H1 (cell line): Measurements from ENCODE around the gene GPER1. TPM values are rescaled to one million over a fixed set of nuclear protein-coding genes. Genes with fewer than 3 reads are reported as not detected.

Experiments
- CTCF ChIA-PET: fragments of 300-600 bp; sonication (Branson Sonifier 250); formaldehyde crosslinking; loops from one replicate; lab custom pipeline; 2021; ENCODE audit not compliant: partially characterized antibody; lab: Charles Lee
- POLR2A ChIA-PET: fragments of 300-600 bp; sonication (Branson Sonifier 250); formaldehyde crosslinking; loops from one replicate; lab custom pipeline; 2021; ENCODE audit warnings: inconsistent platforms; ENCODE audit not compliant: partially characterized antibody; lab: Charles Lee
- DNase-seq, 2 experiments: peaks; one replicate each; pipeline versions ENCODE4 v3.0.0 to v3.0.0-alpha.2; 2010 to 2022; ENCODE audit warnings: low spot score in 2 of 2, low read depth in 1 of 2, mixed read lengths in 1 of 2
- FAIRE-seq: peaks from 2 replicates; lab custom pipeline; 2011; peaks lifted over from hg19 to GRCh38; lab: Jason Lieb, UNC
- H2AFZ ChIP-seq: 2 replicates; pipeline ENCODE4 v1.8.1; 2012; ENCODE audit warnings: low read length, inconsistent platforms
- H2AK5ac ChIP-seq: 2 replicates; pipeline ENCODE4 v1.6.1; 2013; ENCODE audit warnings: low read depth, low read length
- H2BK120ac ChIP-seq: replicated peaks from 2 replicates; pipeline ENCODE3; 2013; ENCODE audit warnings: low read depth, low read length, inconsistent platforms
- H2BK12ac ChIP-seq: 2 replicates; pipeline ENCODE4 v1.6.1; 2013; ENCODE audit warnings: low read depth, low read length
- H2BK15ac ChIP-seq: 2 replicates; pipeline ENCODE4 v1.6.1; 2013; ENCODE audit warnings: low read length
- H2BK20ac ChIP-seq: 2 replicates; pipeline ENCODE4 v1.6.1; 2013; ENCODE audit warnings: low read length
- H2BK5ac ChIP-seq: 2 replicates; pipeline ENCODE4 v1.6.1; 2013; ENCODE audit warnings: low read depth, low read length
- H3K14ac ChIP-seq: 2 replicates; pipeline ENCODE4 v1.6.1; 2013; ENCODE audit warnings: inconsistent platforms; ENCODE audit not compliant: insufficient read length
- H3K18ac ChIP-seq: 2 replicates; pipeline ENCODE4 v1.6.1; 2013; ENCODE audit warnings: low read length; ENCODE audit errors: extremely low read depth
- H3K23ac ChIP-seq: 2 replicates; pipeline ENCODE4 v1.6.1; 2013; ENCODE audit warnings: inconsistent platforms; ENCODE audit not compliant: insufficient read length
- H3K23me2 ChIP-seq: 2 replicates; pipeline ENCODE4 v1.6.1; 2013; ENCODE audit warnings: low read depth, low read length
- H3K27ac ChIP-seq: 2 replicates; pipeline ENCODE4 v1.6.1; 2011; ENCODE audit warnings: low read depth, low read length, inconsistent platforms
- H3K27me3 ChIP-seq, 4 experiments: replicated peaks in 1 of 4; 1 replicate in 1 of 4; 2 replicates in 3 of 4; pipeline versions ENCODE4 v1.6.1 to v1.8.1; 2011 to 2013; ENCODE audit warnings: low read length in 3 of 4, mild to moderate bottlenecking in 3 of 4, inconsistent platforms in 2 of 4, mixed read lengths in 2 of 4, moderate library complexity in 1 of 4; ENCODE audit not compliant: control insufficient read depth in 3 of 4, insufficient read depth in 3 of 4; ENCODE audit errors: extremely low read depth in 1 of 4
- H3K36me3 ChIP-seq, 4 experiments: 2 replicates each; pipeline versions ENCODE4 v1.6.1 to v1.8.1; 2011 to 2013; ENCODE audit warnings: mild to moderate bottlenecking in 4 of 4, low read length in 3 of 4, moderate library complexity in 2 of 4, control low read depth in 1 of 4, inconsistent platforms in 1 of 4; ENCODE audit not compliant: insufficient read depth in 4 of 4, control insufficient read depth in 2 of 4
- H3K4ac ChIP-seq: replicated peaks from 2 replicates; pipeline ENCODE3; 2013; ENCODE audit warnings: low read length, low read depth, mixed read lengths, inconsistent platforms; ENCODE audit not compliant: insufficient read length
- H3K4me1 ChIP-seq, 4 experiments: replicated peaks in 1 of 4; 1 replicate in 1 of 4; 2 replicates in 3 of 4; pipeline versions ENCODE4 v1.6.1 to v1.8.1; 2011 to 2013; ENCODE audit warnings: low read length in 3 of 4, inconsistent platforms in 2 of 4, mixed read lengths in 1 of 4; ENCODE audit not compliant: insufficient read depth in 4 of 4, control insufficient read depth in 3 of 4
- H3K4me2 ChIP-seq, 2 experiments: 2 replicates each; pipeline versions ENCODE4 v1.6.1 to v1.8.1; 2011 to 2013; ENCODE audit warnings: low read depth in 2 of 2, low read length in 2 of 2, control low read depth in 1 of 2, inconsistent platforms in 1 of 2, mild to moderate bottlenecking in 1 of 2; ENCODE audit not compliant: insufficient read depth in 1 of 2
- H3K4me3 ChIP-seq, 4 experiments: fragments of 200-600, 300-600 bp in 1 of 4; sonication (generic), shearing (Covaris generic), sonication (Bioruptor Twin) in 1 of 4; 2 replicates each; pipeline versions ENCODE4 v1.5.1 to v1.8.1; 2011 to 2016; ENCODE audit warnings: low read length in 4 of 4, low read depth in 3 of 4, control low read depth in 2 of 4, inconsistent platforms in 2 of 4, mild to moderate bottlenecking in 2 of 4, mixed read lengths in 1 of 4, moderate library complexity in 1 of 4; ENCODE audit not compliant: insufficient read depth in 2 of 4; ENCODE audit errors: extremely low read depth in 1 of 4
- H3K56ac ChIP-seq: replicated peaks from 2 replicates; pipeline ENCODE3; 2013; ENCODE audit warnings: low read depth, mild to moderate bottlenecking, mixed read lengths, low read length, inconsistent platforms; ENCODE audit not compliant: insufficient read length
- H3K79me1 ChIP-seq: 2 replicates; pipeline ENCODE4 v1.6.1; 2013; ENCODE audit warnings: low read depth, low read length, control low read depth
- H3K79me2 ChIP-seq, 2 experiments: 2 replicates each; pipeline versions ENCODE4 v1.6.1 to v1.8.1; 2012 to 2013; ENCODE audit warnings: low read length in 2 of 2, mild to moderate bottlenecking in 2 of 2, inconsistent platforms in 1 of 2; ENCODE audit not compliant: insufficient read depth in 2 of 2, control insufficient read depth in 1 of 2
- H3K9ac ChIP-seq, 4 experiments: replicated peaks in 1 of 4; 1 replicate in 1 of 4; 2 replicates in 3 of 4; pipeline versions ENCODE4 v1.6.1 to v1.8.1; 2011 to 2013; ENCODE audit warnings: low read depth in 3 of 4, low read length in 3 of 4, control low read depth in 2 of 4, mild to moderate bottlenecking in 2 of 4, moderate library complexity in 2 of 4, inconsistent platforms in 1 of 4; ENCODE audit errors: extremely low read depth in 1 of 4
- H3K9me3 ChIP-seq, 2 experiments: 2 replicates each; pipeline versions ENCODE4 v1.6.1 to v1.8.1; 2012 to 2013; ENCODE audit warnings: mild to moderate bottlenecking in 2 of 2, moderate library complexity in 2 of 2, control low read depth in 1 of 2, inconsistent platforms in 1 of 2, low read depth in 1 of 2, low read length in 1 of 2, mixed read lengths in 1 of 2; ENCODE audit not compliant: insufficient read depth in 2 of 2
- H4K20me1 ChIP-seq, 2 experiments: replicated peaks in 1 of 2; 2 replicates each; pipeline versions ENCODE3 to v1.8.1; 2011 to 2013; ENCODE audit warnings: inconsistent platforms in 2 of 2, low read length in 2 of 2, mild to moderate bottlenecking in 1 of 2; ENCODE audit not compliant: insufficient read depth in 2 of 2, control insufficient read depth in 1 of 2
- H4K5ac ChIP-seq: 2 replicates; pipeline ENCODE4 v1.6.1; 2013; ENCODE audit warnings: low read length, low read depth, mixed read lengths, inconsistent platforms; ENCODE audit not compliant: insufficient read length
- H4K8ac ChIP-seq: 2 replicates; pipeline ENCODE4 v1.8.0; 2013; ENCODE audit warnings: mild to moderate bottlenecking, moderate library complexity, low read length, inconsistent platforms; ENCODE audit not compliant: insufficient read depth; ENCODE audit errors: extremely low read depth
- H4K91ac ChIP-seq: replicated peaks from 2 replicates; pipeline ENCODE3; 2013; ENCODE audit warnings: low read length, mixed read lengths, inconsistent platforms; ENCODE audit not compliant: insufficient read length
- EP300 ChIP-seq, 2 experiments: IDR thresholded peaks; 1 replicate in 1 of 2; 2 replicates in 1 of 2; pipeline ENCODE4 v1.6.1; 2011 to 2012; ENCODE audit warnings: low read depth in 2 of 2, low read length in 2 of 2, mild to moderate bottlenecking in 2 of 2, borderline replicate concordance in 1 of 2, inconsistent platforms in 1 of 2, moderate library complexity in 1 of 2
- EZH2 ChIP-seq: fragments of 200-600 bp; sonication (generic); IDR thresholded peaks from 2 replicates; pipeline ENCODE4 v1.7.1; 2012; ENCODE audit warnings: low read depth, mild to moderate bottlenecking, moderate library complexity, low read length, inconsistent platforms; ENCODE audit not compliant: severe bottlenecking
- FOSL1 ChIP-seq: IDR thresholded peaks from 2 replicates; pipeline ENCODE4 v1.6.1; 2011; ENCODE audit warnings: mild to moderate bottlenecking, low read depth, low read length, moderate library complexity; ENCODE audit not compliant: insufficient read depth
- RBBP5 ChIP-seq: IDR thresholded peaks from 2 replicates; pipeline ENCODE4 v1.7.1; 2012; ENCODE audit warnings: low read depth, mild to moderate bottlenecking, inconsistent platforms, low read length, moderate library complexity, borderline replicate concordance
- SIRT6 ChIP-seq: IDR thresholded peaks from one replicate; pipeline ENCODE4 v1.7.1; 2012; ENCODE audit warnings: low read length, inconsistent platforms
- SIX5 ChIP-seq: IDR thresholded peaks from 2 replicates; pipeline ENCODE4 v1.6.1; 2011; ENCODE audit warnings: mild to moderate bottlenecking, low read depth, low read length
- SP1 ChIP-seq: IDR thresholded peaks from 2 replicates; pipeline ENCODE4 v1.6.1; 2011; ENCODE audit warnings: low read depth, low read length
- USF2 ChIP-seq: IDR thresholded peaks from 2 replicates; pipeline ENCODE4 v1.6.1; 2011; ENCODE audit warnings: low read length, improper control_type of control experiment
- ZNF274 ChIP-seq: IDR thresholded peaks from 2 replicates; pipeline ENCODE4 v1.7.0; 2012; ENCODE audit warnings: low read length, borderline replicate concordance; ENCODE audit errors: extremely low read depth
- WGBS, 2 experiments: shearing (Covaris generic) in 1 of 2; methylation state at CpG; one replicate each; pipeline versions ENCODE4 v1.1.6 to v1.1.7; 2013 to 2015; ENCODE audit warnings: low lambda C conversion rate in 2 of 2, mixed read lengths in 2 of 2, inconsistent platforms in 1 of 2, low coverage in 1 of 2, missing lambda C conversion rate in 1 of 2; ENCODE audit not compliant: insufficient replicate concordance in 2 of 2, insufficient coverage in 1 of 2, insufficient read length in 1 of 2; ENCODE audit errors: extremely low coverage in 1 of 2, missing lambda C conversion rate in 1 of 2; 5-methylcytosine and 5-hydroxymethylcytosine counted together
- polyA plus RNA-seq, 7 experiments: library from polyadenylated mRNA; depleted of rRNA in 3 of 7; stranded (reverse) in 5 of 7; unstranded in 2 of 7; fragments of >200 nt in 5 of 7; fragments of 200-250 nt in 2 of 7; gene quantifications; 1 replicate in 5 of 7; 2 replicates in 1 of 7; 4 replicates in 1 of 7; pipeline versions ENCODE4 v1.2.1 to v1.2.3, GENCODE V29; 2011 to 2013; ENCODE audit warnings: missing spikeins in 2 of 7, mixed read lengths in 2 of 7
- total RNA-seq: library from RNA; stranded (reverse); fragmentation: NEBNext Ultra II Directional; extraction: Animal tissue kit (Norgen Biotek cat#: 25700); gene quantifications from 2 replicates; pipeline ENCODE4 v1.2.1, GENCODE V29; 2021

Gene GPER1
- total and polyA plus RNA-seq, 2 of the 8 experiments (the other 6 are each of a cell fraction or from before 2014, with no cell fraction given): 0.24 to 0.47 TPM

- H3K27me3 ChIP-seq: no peaks in the 10 kb centered on the region
- H3K79me1 ChIP-seq: peaks cover 18% of the 10 kb centered on the region
- DNase-seq: no peak
- TF ChIP-seq EZH2: no peak
- no peak for TF ChIP-seq USF2
- TF ChIP-seq SIRT6: no peak
- no peak for TF ChIP-seq SP1
- TF ChIP-seq EP300 (IDR thresholded peaks at IDR 0.05; ENCODE audit: borderline replicate concordance in 1 of 2, low read depth in 2 of 2, low read length in 2 of 2): no peak
- TF ChIP-seq ZNF274: no peak
- TF ChIP-seq FOSL1: no peak
- no peak for TF ChIP-seq SIX5
- no peak for TF ChIP-seq RBBP5
- no peak overlapping the region for H3K4ac ChIP-seq
- peaks cover 0 to 7% of the 10 kb centered on the region in 2 experiments; a peak in 1 of 4 replicates for H3K79me2 ChIP-seq
- H3K27ac ChIP-seq: no peak overlapping the region; the same call in 1 of the 2 replicates
- H4K5ac ChIP-seq: no peak overlapping the region
- peak overlapping the region; percentile 56 for H2BK5ac ChIP-seq
- H4K8ac ChIP-seq: peak overlapping the region; percentile 89
- H3K56ac ChIP-seq: no peak overlapping the region
- H4K91ac ChIP-seq: no peak overlapping the region
- 89% methylated on average over 40 of the region's 44 CpGs; no CpG with 5 or more reads in 1 of the 2 experiments for WGBS, 2 experiments
- no peak overlapping the region for H2AK5ac ChIP-seq
- ChIA-PET POLR2A (interaction anchor here (0.6 to 1.4 kb wide), 2 partner anchors 8 to 69 kb away, joined by 3 to 5 read pairs; no protein-coding TSS in a partner anchor), CTCF (interaction anchor here (0.5 to 5.6 kb wide), 7 partner anchors 9 to 159 kb away, joined by 3 to 21 read pairs (median 3); partner anchors contain the start of gene GPER1)
- H3K36me3 ChIP-seq: peaks cover 0 to 4% (median 0%) of the 10 kb centered on the region in 4 experiments; a peak in 3 of 8 replicates
- H4K20me1 ChIP-seq: peaks cover 5 to 22% of the 10 kb centered on the region in 2 experiments
- no peak overlapping the region for H2AFZ ChIP-seq
- no peak overlapping the region for H2BK20ac ChIP-seq
- H3K9ac ChIP-seq: no peak overlapping the region
- H3K23me2 ChIP-seq: no peaks in the 10 kb centered on the region
- H2BK12ac ChIP-seq: no peak overlapping the region
- H2BK15ac ChIP-seq: no peak overlapping the region
- no peak overlapping the region for H3K14ac ChIP-seq
- H3K9me3 ChIP-seq: no peaks in the 10 kb centered on the region
- H2BK120ac ChIP-seq: no peak overlapping the region
- no peak for FAIRE-seq
- no peak overlapping the region for H3K4me2 ChIP-seq
- no peak overlapping the region for H3K18ac ChIP-seq
- H3K4me3 ChIP-seq: no peak overlapping the region
- H3K4me1 ChIP-seq: no peaks in the 10 kb centered on the region; a peak in 1 of 7 replicates
- H3K23ac ChIP-seq: no peak overlapping the region
Measured at GRCh38 chr7:1096156-1097119, 8.5 kb downstream of the GPER1 start.
